Limb (tissue), 2 donors: ENCODE results near the gene DNASE2B.

Experiments used
- DNase-seq, 2 donors: peaks; one replicate each; pipeline ENCODE4 v3.0.0-alpha.2; 2016; ENCODE audit errors: extremely low spot score in 2 of 2

DNASE2B gene

DNA sequence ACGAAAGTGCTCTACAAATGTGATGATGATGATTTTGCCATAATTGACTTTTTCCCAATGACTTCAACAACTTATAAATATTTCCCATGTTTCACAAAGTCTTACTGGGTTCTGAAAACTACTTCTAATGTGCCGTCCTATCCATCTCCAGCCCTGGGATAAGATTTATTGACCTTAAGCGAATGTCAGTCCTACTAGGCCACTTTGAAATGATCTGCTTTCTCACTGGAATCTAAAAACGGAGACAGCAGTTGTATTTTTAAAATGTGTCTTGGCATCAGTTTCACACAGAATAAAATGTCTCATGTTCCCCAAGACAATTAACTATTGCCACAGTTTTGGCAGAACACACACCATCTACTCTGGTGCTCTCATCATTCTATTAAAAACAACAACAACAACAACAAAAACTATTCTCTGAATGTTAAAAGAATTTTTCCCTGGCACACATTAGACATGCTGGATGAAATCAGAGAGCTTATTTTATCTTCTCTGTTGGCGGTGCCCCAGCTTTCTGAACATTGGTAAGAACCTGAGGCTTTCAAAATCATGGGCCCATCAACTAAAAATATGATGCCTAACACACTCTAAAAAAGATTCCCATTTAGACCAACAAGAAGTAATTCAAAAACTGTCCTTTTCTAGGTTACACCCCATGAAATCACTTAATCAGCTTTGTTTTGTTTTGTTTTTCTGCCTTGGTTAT is 23.1 kb upstream of the DNASE2B start:
- peak in 1 of 2 donors; percentile 50 for DNase-seq

DNA sequence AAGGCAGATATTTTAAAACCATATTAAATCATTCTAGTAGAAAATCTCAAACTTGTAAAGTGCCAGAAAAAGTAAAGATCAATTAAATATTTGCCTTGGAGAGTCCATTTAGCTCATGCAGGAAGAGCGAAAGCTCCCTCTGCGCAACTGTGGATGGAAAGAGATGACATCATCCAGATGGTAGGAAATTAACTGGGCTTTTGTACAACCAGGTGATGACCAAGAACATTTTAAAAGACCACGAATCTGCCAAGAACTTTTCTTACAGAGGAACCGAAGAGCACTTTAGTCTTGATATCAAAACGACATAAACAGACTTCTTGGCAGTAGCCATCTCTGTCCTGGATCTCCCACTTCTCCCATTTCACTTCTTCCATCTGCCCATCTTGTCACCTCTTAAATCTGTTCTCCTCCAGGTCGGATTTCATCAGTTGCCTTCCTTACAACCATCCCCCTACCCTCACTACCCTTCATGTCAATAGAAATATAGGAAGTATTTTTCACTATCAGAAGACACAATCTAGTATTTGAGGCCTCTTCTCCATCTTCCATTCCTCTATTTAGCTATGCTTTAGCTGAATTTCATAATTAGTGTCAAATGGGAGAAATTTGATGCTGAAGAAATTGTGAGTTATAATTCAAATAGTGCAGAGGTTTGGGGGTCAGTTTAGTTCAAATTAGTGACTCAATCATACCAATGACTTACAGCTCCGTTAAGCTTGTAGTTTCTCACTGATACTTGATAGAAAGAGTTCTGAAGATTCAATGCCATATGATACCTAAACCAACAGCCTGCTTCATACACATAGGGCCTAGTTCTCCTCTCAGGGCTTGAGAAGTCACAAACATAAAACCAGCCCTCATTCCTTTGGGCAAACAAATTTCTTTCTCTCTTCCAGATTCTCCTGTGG is 22.0 kb upstream of the DNASE2B start:
- peak in 1 of 2 donors; percentile 50 for DNase-seq

DNA sequence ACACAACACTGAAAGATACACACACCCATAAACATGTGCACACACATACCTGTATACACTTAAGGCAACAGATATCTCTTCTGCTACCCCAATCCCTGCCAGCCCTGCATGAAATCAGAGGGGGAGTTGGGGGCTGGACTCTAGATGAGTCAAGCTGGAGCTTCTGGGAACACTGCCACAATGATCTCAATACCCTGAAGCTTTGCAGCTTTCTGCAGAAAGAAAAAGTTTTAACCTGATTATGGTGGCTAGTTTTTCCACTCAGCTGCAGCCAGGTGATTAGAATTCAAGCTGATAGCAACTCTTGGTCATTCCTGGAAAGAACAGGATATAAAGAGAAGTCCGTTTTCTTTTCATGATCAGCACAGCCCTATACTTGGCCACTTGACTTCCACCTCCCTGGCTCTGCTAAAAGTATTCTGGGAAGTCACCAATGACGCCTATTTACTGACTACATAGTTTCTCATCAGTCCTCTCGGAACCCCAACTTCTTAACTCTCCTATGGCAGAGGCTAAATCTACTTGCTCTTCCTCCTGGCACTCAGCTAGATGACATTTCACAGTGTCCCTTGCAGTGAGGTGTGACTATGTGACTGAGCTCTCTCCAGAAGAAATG is 20.7 kb upstream of the DNASE2B start:
- peak; percentile 40 to 58 for DNase-seq

DNA sequence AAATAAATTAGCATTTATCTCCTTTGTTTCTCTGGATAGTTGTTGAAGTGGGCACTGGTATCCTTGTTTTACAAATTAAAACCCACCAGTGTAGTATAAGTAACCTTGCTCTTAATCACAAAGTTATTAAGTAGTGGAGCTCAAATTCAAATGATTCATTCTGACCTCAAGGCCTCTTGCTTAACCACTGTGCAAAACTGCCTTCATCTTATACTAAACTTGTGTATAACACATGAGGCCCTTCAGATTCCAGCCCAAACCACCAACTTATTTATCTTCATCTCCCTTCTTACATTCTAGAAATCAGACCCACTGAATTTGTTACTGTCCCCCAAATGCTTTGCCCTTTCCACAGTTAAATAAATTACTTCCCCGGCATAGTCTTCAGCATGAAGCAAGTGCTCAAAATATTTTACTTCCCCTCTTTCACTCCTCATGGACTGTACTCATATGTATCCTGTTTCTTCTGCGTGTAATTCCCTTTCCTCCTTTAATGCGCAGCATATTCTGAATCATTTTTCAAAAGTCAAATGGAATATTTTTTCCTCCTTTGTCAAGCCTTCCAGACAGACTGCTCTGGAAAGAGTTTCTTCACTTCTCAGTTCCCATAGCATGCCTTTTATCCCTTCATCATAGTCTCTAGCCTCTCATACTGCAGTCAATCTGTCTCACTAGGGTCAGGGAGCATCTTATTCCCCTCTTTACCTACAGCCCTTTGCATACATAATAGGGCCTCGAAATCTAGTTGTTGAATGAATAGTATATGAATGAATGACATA is 19.0 kb upstream of the DNASE2B start:
- DNase-seq: no peak

DNA sequence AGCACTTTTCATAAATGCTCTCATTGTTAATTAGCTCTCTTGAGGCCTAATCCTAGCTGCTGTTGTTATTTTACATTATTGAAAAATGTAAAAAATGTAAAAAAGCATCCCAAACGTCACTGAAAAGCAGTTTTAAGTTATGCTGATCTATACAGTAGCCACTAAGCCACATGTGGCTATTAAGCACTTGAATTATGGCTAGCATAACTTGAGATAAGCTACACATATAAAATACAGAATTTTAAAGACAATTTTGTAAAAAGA is 18.4 kb upstream of the DNASE2B start:
- DNase-seq: no peak

DNA sequence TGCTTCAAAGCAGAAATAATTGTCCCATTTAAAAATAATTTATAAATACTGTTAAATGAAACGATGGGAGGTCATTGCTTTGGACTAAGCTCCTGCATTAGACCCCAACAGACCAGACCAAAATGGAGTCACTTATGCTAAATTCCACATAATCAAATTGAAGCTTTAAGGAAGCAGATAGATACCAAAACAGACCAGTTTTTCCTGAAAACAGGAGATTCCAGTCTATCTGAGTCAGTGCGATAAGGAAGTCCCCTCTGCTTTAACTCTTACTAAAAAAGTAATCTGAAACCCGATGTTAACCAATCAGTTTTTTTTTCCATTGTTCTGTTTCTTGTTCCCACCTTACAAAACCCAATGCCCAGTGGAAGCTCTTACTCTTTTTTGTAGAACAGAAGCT is 16.2 kb upstream of the DNASE2B start:
- DNase-seq: no peak

DNA sequence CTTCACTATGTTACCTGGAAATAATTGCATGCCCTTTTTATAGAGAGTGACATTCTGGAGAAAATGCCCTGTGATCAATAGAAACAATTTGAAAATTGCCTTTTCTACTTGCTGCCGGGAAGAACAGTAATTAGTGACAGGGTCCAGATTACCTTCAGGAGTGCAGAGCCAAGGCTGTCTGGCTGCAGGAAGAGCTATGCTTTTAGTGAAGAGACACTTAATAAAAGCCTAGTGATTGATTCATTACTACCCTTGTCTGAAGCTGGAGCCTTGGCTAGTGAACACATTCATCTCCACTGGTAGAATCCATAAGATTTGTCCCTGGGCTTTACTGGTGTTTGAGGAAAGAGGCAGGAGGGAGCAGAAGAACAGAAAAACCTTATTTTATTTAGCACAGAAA is 12.9 kb upstream of the DNASE2B start:
- DNase-seq: no peak

DNA sequence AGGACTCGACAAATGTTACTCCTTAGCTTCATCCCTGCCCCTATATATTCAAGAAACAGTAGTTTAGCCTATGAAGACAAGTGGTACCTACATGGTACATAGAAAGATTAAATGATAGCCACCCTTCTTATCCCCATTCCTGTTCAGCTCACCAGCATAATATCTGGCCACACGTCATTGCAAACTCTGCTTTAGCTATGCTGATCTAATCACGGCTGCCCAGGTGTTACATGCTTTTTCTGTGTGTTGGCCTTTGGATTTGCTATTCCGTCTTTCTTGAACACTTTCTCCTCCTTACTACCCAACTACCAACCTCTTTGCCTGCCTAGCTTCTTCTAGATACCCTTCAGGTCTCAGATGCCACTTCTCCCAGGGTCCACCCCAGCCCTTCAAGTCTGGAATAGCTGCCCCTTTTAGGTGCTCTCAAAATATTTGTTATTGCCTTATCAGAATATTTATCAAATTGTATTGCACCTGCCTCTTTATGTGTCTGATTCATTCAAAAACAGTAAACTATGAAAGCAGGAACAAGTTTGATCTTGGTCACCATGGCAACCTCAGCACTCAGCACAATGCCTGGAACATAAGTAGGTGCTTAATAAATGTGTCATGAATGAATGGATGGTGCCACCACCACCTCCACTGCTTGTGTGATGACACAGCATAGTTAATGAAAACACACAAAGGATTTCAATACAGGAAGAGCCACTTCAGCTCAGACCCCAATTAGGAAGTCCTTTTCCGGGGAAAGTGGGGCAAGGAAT is 11.4 kb upstream of the DNASE2B start:
- DNase-seq: no peak

DNA sequence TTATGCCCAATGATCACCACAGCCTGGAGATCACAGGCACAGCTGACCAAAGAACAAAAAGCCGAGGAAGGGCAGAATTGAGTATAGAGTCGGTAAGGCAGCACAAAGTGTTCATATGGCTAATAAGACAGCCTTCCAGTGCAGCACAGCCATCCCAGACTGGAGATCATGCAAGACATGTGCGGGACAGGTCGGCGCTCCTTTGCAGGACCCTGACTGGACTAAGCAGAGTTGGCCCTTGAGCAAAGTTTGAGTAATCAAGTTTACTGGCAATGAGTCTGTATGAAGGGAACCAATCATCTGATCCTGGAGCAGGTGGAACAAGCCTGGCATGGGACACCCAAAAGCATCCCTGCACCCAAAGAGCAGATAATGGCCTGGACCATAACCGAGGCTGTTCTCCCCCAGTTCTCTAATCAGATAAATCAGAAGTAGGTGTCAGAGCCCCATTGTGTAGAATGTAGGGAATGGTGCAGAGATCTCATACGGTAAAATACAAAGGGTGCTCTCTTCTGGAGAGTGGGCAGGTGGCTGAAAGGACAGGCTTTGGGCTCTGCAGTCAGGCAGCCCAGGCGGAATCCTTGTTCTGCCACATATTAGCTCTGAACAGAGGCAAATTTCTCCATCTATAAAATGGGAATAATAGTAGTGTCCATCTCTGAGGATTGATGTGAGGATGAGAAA is 10.7 kb upstream of the DNASE2B start:
- DNase-seq: no peak

DNA sequence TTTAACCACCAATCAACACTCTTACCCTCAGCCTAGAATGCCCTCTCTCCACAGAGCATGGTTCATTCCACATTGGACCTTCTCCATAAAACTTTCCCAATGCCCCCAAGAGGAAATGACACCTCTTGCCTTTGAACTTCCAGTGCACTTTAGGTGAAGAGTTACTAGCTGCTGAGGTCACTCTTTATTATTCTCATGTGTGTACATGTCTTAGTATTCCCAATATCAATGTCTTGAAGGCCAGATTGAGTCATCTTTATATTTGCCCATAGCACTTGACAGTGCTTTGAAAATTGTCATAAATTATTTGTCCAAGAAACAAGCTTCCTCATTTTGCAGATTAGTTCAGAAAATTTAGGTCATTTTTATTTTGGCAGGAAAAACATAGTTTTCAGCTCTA is 8.1 kb upstream of the DNASE2B start:
- no peak for DNase-seq

DNA sequence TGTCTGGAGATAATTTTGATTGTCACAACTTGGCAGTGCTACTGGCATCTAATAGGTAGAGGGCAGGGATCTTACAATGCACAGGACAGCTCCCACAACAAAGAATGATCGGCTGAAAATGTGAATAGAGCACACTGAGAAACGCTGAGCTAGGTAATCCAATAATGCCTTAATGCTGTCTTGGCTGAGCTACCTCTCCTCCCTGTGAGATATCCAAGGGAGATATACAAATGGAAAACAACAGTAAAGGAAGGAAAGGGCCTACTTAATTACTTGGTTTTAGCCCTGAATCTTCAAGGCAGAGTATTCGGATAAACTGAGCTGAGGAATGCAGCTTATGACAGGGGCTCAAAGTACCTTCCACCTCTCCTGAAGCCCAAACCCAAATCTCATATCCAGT is 2.9 kb downstream of the DNASE2B start:
- DNase-seq: no peak

DNA sequence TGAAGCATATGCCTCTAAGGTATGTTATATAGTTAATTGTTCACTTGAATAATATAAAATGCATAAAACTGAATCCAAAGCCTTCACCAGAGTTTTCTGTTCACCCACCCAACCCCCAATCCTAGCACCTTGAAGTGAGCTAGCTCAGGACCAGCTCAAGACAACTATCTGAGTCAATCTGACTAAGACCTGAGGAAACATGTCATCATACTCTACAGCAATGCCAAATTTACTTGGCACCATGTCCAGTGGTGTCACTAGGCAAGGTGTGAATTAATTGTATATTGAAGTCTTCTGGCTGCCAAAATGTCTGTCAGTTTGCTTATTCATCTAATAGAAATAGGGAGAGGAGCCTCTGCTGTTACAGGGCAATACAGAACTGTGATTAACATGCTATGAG is 3.8 kb downstream of the DNASE2B start:
- DNase-seq: no peak

DNA sequence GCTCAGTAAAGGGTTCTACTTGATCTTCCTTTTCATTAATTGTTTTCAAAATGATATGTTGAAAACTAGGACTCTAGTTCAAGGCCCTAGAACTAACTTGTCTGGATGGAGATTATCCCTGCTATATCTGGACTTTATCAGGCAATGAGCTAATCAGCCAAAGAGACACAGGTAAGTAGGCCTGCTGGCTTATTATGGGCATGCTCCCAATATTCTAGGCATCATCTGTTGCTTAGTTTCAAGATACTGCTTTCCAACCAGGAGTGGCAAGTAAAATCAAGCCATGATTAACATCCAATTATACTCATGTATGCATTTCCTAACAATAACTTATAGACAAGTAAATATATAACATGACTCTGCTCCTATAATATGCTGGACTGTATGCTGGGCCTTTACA is 4.2 kb downstream of the DNASE2B start:
- no peak for DNase-seq

DNA sequence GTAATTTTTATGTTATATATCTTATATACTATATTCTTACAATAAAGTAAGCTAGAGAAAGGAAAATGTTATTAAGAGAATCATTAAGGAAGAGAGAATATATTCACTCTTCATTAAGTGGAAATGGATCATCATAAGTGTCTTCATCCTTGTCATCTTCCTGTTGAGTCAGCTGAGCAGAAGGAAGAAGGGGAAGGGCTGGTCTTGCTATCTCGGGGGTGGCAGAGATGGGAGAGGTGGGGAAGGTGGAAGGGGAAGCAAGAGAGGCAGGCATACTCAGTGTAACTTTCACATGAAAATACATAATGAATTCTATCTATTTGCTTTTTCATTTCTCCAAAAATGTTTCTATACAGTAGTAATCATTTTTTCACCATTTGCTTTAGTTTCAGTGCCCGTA is 5.1 kb downstream of the DNASE2B start:
- no peak for DNase-seq

DNA sequence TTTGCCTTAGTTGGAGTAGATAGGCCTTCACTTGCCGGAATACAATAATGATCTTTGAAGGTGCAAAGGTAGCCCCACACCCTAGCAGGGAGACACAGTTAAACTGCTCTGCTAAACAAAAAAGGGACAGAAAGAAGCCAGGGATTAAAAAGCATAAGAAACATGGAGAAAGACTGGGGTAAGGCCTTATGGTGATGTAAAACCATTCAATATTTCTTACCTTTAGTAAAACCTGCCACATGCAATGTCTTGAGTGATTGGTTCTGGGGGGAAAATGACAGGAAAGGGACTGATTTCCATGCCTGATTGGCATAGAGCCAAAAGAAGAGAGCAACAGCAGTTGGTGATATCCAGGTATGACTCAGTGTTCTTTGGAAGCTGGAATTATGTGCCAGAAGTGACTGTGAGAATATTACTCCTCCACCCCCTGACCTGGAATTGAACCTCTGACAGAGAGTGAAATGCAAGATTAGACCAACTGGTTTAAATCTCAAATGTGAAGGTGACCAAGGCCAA is 8.1 kb downstream of the DNASE2B start:
- DNase-seq: no peak

DNA sequence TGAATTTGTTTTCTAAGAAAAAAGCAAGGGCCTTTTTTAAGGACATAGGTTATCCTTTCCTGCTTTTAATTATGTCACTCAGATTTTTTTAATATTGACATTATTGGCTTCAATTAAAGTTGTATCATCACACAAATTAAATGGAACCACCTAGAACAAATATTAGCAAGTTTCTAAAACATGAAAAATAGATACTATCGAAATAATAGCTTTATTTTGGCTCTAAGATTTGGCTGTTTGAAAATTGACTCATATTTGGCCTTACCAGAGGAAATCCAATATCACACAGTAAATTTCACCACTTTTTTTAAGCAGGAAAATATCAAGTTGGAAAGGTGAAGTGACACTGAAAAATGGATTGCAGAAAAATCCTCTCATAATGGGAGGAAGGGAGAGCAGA is 9.2 kb downstream of the DNASE2B start:
- no peak for DNase-seq

DNA sequence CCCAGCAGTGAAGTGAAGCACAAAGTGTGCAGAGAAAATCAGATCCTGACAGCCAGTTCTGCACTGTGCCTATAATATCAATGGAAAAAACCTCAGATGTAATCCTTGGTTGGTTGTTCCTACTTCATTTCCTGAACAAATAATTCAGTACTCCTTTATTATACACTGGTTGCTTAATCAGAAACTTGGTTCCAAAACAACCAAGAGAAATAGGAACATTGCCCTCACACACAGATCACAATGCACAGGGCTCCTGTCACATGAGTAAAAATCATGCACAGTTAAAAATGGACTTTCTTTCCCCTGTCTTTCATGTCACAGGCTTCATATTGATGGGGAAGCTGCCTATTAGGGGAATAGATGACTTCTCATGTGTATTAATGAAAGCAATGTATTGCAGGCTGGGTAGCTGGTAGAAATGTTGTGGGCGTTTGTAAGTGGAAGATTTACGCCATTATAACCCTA is 9.7 kb downstream of the DNASE2B start:
- DNase-seq: no peak

DNA sequence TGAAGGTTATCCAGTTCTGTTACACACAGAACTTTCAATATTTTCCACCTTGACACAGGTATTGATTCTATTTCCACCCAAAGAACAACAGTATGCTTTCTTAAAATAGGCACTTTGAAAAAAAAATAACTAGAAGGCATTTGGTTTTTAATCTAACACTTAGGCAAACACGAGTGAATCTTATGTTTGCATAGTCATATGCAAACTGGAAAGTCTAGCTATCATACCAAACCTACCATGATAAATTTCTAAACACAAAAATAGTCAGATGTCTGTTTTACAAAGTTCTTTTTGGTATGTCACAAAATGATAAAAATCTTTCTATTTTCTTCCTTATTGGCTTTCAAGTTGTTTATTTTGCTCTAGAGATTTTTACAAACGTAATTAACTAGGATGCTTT is 11.6 kb downstream of the DNASE2B start:
- no peak for DNase-seq

DNA sequence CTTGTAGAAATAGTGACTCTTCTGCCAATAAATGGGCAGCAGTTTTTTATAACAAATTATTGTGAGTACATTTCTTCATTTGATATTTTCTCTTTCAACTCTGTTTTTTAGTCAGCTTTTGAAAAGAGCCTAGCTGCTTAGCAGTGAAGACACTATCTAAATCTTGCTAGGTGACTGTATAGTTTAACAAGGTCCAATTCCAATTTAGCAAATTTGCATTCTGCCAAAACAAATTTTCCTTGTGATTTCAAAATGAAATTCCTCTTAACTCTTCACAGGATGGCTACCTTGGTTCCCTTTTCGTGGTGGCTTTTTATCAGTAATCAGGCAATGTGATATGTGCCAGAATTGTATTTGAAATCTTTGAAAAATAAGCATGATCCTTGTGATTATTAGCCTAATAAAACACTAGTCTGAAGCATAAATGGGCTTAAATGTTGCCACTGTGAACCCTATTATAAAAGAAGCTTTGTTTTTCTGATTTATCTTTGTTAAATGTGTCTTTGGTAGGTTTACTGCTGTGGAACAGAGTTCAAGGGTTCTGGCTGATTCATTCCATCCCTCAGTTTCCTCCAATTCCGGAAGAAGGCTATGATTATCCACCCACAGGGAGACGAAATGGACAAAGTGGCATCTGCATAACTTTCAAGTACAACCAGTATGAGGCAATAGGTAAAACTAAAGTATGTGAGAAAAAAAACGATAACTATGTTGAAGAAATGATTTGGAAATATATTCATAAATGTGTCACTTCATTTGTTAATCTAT is 12.2 kb downstream of the DNASE2B start:
- no peak for DNase-seq
